Fibroblast of skin of left biceps (primary cell): ENCODE measurements around the gene EGFR.
"Not testable (repeated sequence)": the region's sequence is repeated elsewhere in the genome, so short reads cannot be mapped to it uniquely, and the experiment has no call there.

Source experiments
- DNase-seq, 2 experiments: peaks; one replicate each; pipeline ENCODE4 v3.0.0-alpha.2; 2013; ENCODE audit warnings: low read depth in 2 of 2

The EGFR gene

DNA sequence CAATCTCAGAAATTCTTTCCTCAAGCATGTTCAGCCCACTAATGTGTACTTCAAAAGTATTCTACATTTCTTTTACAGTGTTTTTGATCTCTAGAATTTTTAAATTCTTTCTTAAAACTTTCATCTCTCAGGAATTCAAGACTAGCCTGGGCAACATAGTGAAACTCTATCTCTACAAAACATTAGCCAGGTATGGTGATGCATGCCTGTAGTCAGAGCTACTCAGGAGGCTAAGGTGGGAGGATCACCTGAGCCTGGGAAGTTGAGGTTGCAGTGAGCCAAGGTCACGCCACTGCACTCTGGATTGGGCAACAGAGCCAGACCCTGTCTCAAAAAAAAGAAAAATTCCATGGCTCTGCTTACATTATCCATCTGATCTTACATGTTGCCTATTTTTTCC, 5.0 kb upstream of the EGFR start:
- DNase-seq: no peak

GRCh38 chr7:55016061-55016745, 2.6 kb upstream of the EGFR start:
- no peak for DNase-seq

GRCh38 chr7:55016746-55017090, 2.1 kb upstream of the EGFR start:
- DNase-seq: no peak

GRCh38 chr7:55017841-55018240, 976 bp upstream of the EGFR start:
- no peak for DNase-seq

GRCh38 chr7:55019191-55019690, 424 bp downstream of the EGFR start:
- DNase-seq: no peak

- DNase-seq: no peak
Observed at GRCh38 chr7:55019691-55020465, 1.1 kb downstream of the EGFR start.

DNA sequence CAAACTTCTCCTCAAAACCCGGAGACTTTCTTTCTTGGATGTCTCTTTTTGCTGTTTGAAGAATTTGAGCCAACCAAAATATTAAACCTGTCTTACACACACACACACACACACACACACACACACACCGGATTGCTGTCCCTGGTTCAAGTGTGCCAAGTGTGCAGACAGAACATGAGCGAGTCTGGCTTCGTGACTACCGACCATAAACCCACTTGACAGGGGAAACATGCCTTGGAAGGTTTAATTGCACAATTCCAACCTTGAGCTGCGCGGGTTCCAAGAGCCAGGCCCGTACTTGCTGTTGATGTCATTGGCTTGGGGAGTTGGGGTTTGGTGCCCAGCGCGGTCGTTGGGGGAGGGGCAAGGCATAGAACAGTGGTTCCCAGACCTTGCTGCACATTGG, 1.7 kb downstream of the EGFR start:
- no peak for DNase-seq

DNA sequence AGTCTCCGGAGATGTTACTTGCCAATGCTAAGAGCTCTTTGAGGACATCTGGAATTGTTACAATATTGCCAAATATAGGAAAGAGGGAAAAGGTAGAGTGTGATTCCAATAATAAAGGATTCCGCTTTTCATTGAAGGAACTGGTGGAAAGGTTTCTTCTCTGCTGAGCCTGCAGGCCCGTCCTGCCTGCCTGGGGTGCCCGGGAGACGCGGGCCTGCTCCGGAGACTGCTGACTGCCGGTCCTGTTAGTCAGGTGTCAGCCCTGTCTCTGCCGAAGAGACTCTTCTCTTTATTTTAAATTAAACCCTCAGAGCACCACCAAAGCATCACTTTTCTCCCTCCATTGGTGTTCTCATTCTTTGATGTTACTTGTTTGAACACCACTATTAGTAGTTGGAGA, 2.2 kb downstream of the EGFR start:
- DNase-seq: no peak

GRCh38 chr7:55022002-55022985, 3.5 kb downstream of the EGFR start:
- DNase-seq: no peak

GRCh38 chr7:55023841-55024505, 5.2 kb downstream of the EGFR start:
- no peak for DNase-seq

GRCh38 chr7:55024776-55025175, 6.0 kb downstream of the EGFR start:
- DNase-seq: peak in 1 of 2 experiments; percentile 29

DNA sequence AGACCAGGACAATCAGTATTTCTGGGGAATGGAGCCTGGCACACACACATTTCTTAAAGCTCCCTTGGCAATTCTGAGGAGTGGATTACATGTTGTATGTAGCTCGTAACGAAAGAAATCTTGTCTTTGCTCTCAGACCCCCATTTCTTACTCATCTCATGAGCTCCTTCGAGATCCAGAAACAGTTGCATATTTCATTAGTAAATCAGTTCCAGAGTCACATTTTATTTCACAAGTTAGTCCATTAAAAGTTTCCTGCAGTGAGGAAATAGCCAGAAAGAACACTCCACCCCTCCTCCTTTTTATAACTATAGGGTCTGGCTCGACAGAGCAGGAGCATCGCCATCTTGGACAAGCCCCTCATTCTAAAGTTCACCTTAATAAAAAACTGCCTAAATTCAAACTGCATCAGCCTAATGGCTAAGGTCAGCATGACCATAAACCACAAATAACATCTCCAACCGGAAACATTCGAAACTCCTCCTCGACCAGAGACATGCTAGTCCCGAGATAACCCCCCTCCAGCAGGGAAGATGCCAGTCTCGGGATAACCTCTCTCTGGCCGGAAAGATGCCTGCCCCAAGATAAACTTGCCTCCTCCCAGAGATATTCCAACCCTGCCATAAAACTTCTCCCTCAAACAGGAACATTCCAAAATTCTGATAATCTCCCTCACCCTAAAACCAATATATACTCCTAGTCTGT, 7.4 kb downstream of the EGFR start:
- DNase-seq: peak; percentile 26 to 42

DNA sequence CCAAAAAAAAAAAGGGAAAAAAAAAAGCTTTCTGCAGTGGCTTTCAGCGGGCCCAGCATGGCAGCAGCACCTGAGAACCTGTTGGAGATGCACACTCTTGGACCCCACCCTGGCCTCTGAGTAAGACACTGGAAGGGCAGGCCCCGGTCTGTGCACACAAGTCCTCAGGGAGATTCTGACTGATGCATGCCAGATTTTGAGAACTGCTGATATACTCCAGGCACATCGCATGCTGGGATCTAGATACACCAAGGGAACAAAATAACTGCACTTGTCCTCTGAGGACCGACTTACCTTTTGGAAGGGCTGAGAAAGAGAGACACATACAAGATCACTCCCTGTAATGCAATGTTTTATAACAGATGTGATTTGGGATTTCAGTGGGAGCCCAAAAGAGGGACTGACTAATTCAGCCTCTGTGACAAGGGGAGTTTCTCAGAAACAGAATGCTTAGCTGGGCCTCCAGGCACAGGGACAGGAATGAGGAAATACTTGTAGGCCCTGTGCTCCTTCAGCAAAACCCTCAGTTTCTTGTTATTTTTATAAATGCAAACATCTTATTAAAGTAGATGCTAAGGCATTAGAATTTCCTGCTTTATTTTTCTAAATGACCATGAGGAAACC, 8.2 kb downstream of the EGFR start:
- DNase-seq: no peak

DNA sequence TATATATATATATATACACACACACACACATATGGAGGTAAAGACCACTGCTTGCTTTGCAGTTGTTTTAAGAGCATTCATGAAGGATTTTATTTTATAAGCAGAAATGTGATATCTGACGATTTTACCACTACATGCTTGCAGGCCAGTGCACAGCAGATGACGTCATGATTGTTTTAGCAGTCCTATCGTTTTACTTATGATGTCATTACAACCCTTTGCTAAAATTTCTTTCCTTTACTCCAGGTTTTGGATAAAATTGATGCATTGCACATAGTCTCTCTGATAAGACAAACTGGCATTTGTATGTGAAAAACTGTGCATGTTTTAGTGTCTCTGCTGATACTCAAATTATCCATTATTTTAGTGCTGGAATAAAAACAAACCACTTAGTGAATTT, 9.2 kb downstream of the EGFR start:
- DNase-seq: no peak

DNA sequence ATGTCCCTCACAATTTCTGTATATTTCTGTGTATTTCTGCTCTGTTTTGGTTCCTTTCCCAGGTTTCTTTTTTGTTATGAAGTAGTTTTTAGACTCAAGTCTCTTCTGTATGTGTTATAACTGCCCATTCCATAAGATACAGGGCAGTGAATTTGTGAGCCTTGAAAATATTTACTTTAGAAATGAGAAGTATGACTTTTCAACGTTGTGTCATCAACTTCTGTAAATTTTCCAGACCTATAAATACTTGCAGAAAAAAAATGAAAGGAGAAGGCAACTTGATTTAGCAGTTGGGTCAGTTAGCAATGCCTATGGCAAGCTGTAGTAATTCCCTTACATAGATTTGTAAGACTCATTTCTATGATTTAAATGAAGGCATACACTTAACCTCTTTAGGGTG, 11.5 kb downstream of the EGFR start:
- no peak for DNase-seq

GRCh38 chr7:55031075-55031474, 12.3 kb downstream of the EGFR start:
- DNase-seq: no peak

DNA sequence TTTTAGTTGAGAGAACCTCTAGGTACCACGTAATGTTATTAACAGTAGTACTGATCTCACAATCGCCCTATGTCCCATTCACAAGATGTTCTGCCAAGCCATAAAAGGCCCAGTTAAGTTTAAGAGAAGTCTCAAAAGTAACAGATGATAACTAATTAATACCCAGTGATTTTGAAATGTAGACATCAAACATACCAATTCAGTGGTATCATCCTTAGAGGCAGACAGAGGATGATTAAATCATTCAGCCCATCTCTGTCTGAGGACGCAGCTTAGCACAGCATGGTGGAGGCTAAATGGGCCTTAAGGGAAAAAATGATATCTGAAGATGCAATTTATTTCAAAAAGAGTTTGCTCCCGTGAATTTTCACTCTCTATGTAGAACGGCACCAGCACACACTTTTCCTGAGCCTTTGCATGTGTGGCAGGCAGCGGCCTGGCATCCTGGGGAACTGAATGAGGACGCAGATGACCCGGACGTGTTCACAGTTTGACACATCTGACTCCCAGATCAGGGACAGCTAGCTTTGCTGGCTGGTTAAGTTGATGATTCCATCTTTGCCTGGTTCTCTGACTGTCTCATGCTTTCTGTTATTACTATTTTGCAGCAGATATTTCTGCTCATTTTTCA, 13.4 kb downstream of the EGFR start:
- no peak for DNase-seq

- DNase-seq: no peak
Observed at GRCh38 chr7:55033236-55033846, 14.5 kb downstream of the EGFR start.

- DNase-seq: no peak
Observed at GRCh38 chr7:55034776-55035175, 16.0 kb downstream of the EGFR start.

GRCh38 chr7:55035410-55035809, 16.6 kb downstream of the EGFR start:
- not testable (repeated sequence) for DNase-seq
